Measurements from ENCODE around the gene CTDSPL2. TPM values are rescaled to one million over a fixed set of nuclear protein-coding genes. Genes with fewer than 3 reads are reported as not detected.
"Not testable (repeated sequence)": the region's sequence is repeated elsewhere in the genome, so short reads cannot be mapped to it uniquely, and the experiment has no call there.

CTDSPL2 gene
- total RNA-seq, 1 donor from 2014 or later = 61.7 TPM

DNA sequence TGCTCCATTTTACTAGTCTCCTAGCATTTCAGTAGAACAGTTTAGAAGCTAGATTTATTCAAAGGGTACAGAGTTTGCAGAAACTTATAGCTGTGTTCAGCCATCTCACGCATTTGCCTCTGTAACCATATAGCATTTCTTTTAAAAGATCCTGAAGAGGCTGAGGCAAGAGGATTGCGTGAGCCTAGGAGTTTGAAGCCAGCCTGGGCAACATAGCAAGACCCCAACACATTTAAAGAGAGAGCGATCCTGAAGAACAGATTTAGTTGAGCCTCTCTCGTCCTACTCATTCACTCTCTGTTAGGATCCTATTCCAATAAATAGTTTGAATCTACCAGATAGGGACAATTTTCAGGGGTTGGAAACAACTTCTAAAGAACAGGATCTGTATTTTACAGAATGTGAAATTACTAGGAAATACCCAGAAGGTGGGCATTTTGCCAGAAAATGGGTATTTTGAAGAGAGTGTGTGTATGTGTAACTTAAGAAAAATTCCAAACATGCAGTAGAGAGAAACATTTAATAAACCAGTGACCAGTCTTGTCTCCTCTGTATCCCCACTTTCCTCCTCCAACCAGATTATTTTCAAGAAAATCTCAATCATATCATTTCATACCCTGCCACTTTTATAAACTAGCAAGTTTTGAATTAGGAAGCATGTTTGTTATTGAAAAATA, 114.0 kb downstream of the CTDSPL2 start:
- DNase-seq (ENCODE audit: low spot score, unreplicated experiment) = no peak
- Mint-ChIP-seq H3K4me1 (ENCODE audit: low read depth) (peaks cover 15% of the 10 kb centered on the region), H3K27me3 (no peaks in the 10 kb centered on the region), H3K36me3 (ENCODE audit: insufficient read depth) (peaks cover 16% of the 10 kb centered on the region), H3K9me3 (ENCODE audit: low read depth) (no peaks in the 10 kb centered on the region), H3K4me3 (ENCODE audit: low read depth) (no peak overlapping the region), H3K27ac (peak overlapping the region; percentile 47)
- TF ChIP-seq, protein P1, sequence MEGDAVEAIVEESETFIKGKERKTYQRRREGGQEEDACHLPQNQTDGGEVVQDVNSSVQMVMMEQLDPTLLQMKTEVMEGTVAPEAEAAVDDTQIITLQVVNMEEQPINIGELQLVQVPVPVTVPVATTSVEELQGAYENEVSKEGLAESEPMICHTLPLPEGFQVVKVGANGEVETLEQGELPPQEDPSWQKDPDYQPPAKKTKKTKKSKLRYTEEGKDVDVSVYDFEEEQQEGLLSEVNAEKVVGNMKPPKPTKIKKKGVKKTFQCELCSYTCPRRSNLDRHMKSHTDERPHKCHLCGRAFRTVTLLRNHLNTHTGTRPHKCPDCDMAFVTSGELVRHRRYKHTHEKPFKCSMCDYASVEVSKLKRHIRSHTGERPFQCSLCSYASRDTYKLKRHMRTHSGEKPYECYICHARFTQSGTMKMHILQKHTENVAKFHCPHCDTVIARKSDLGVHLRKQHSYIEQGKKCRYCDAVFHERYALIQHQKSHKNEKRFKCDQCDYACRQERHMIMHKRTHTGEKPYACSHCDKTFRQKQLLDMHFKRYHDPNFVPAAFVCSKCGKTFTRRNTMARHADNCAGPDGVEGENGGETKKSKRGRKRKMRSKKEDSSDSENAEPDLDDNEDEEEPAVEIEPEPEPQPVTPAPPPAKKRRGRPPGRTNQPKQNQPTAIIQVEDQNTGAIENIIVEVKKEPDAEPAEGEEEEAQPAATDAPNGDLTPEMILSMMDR (IDR thresholded peaks at IDR 0.05; ENCODE audit: unreplicated experiment) = no peak

DNA sequence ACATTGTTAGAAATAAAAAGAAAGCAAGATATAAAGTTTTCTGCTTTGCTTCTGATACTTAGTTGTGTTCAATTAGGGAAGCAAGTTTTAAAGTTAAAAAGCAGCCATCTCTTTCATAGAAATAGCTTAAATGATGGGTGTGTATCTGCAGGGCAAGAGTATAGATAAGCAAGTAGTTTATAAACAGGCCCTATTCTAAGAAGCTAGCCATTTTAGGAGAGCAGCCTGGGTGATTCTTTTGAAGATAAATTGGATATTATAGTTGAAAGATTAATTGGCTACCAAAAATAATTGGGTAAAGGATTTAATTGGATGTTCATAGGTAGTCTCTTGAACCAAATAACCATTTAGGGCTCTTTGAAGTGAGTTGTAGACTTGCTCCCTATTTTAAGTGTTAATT, 115.2 kb downstream of the CTDSPL2 start:
- Mint-ChIP-seq H3K4me1 (ENCODE audit: low read depth) (peaks cover 15% of the 10 kb centered on the region), H3K27me3 (no peaks in the 10 kb centered on the region), H3K27ac (no peak overlapping the region), H3K9me3 (ENCODE audit: low read depth) (no peaks in the 10 kb centered on the region), H3K4me3 (ENCODE audit: low read depth) (no peak overlapping the region), H3K36me3 (ENCODE audit: insufficient read depth) (peaks cover 16% of the 10 kb centered on the region)
- TF ChIP-seq, protein P1 (IDR thresholded peaks at IDR 0.05; ENCODE audit: unreplicated experiment) = no peak
- DNase-seq (ENCODE audit: low spot score, unreplicated experiment) = no peak

DNA sequence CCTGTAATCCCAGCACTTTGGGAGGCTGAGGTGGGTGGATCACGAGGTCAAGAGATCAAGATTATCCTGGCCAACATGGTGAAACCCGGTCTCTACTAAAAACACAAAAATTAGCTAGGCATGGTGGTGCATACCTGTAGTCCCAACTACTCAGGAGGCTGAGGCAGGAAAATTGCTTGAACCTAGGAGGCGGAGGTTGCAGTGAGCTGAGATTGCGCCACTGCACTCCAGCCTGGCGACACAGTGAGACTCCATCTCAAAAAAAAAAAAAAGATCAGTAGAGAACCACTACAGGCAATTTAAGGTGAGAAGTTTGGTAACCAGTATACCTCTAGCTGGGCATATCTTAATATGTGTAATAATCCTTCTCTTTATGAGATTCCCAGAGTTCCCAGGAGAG, 117.3 kb downstream of the CTDSPL2 start:
- H3K9me3 Mint-ChIP-seq (ENCODE audit: low read depth); H3K27me3 Mint-ChIP-seq; H3K4me3 Mint-ChIP-seq (ENCODE audit: low read depth); DNase-seq (ENCODE audit: low spot score, unreplicated experiment); H3K4me1 Mint-ChIP-seq (ENCODE audit: low read depth): not testable (repeated sequence)
- Mint-ChIP-seq H3K36me3 (ENCODE audit: insufficient read depth) (peaks cover 14% of the 10 kb centered on the region), H3K27ac (peak overlapping the region; percentile 67)

DNA sequence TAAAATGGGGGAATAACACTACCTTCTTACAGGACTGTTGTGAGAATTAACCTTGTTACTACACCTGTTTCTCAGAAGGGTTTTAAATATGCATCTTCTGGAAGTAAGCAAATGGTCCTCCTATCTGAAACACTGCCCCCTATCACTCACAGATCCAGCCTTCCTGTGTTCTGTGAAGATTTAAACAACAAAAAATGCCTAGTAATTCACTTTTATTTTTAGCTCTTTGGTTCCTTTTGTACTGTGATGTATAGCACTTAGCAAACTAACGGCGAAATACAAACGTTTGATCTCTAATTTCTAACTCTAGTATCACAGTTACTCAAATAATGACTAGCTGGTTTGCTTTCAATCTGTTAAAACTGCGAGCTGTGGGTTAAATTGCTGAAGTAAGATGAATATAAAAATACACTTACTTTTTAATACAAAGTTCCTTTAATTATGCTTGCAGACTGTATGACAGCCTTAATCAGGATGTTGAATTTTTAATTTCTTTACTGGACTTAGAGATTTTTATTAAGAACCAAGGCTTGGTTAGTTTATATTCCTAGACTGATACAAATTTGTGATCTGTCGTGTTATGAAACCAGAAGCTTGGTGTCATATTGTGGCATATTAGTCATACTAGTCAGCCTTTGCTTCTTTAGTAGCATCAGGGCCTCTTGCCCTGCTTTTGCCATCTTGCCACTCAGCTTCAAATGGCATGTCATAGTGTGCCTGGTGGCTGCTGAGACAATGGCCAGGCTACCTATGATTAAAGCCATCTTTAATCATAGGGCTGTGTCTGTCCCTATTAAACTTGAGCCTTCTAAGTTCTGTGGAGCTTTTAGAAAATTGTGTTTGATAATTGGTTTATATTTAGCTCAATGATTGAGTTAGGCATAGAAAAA, 118.7 kb downstream of the CTDSPL2 start:
- Mint-ChIP-seq H3K4me1 (ENCODE audit: low read depth) (peaks cover 3% of the 10 kb centered on the region), H3K9me3 (ENCODE audit: low read depth) (no peaks in the 10 kb centered on the region), H3K27me3 (no peaks in the 10 kb centered on the region), H3K4me3 (ENCODE audit: low read depth) (no peak overlapping the region), H3K36me3 (ENCODE audit: insufficient read depth) (peaks cover 15% of the 10 kb centered on the region), H3K27ac (no peak overlapping the region)
- TF ChIP-seq, protein P1 (IDR thresholded peaks at IDR 0.05; ENCODE audit: unreplicated experiment) = peak; percentile 38
- no peak for DNase-seq (ENCODE audit: low spot score, unreplicated experiment)

DNA sequence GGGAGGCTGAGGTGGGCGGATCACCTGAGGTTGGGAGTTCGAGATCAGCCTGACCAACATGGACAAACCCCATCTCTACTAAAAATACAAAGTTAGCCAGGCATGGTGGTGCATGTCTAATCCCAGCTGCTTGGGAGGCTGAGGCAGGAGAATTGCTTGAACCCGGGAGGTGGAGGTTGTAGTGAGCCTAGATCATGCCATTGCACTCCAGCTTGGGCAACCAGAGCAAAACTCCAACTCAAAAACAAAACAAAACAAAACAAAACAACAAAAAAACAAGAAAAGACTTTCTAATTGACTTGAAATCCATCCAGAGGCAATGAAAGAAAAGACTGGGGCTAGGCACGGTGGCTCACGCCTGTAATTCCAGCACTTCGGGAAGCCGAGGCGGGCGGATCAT, 121.7 kb downstream of the CTDSPL2 start:
- not testable (repeated sequence) for H3K27ac Mint-ChIP-seq; H3K9me3 Mint-ChIP-seq (ENCODE audit: low read depth); DNase-seq (ENCODE audit: low spot score, unreplicated experiment); H3K4me1 Mint-ChIP-seq (ENCODE audit: low read depth); H3K27me3 Mint-ChIP-seq; H3K4me3 Mint-ChIP-seq (ENCODE audit: low read depth)
- H3K36me3 Mint-ChIP-seq (ENCODE audit: insufficient read depth) = peaks cover 11% of the 10 kb centered on the region

DNA sequence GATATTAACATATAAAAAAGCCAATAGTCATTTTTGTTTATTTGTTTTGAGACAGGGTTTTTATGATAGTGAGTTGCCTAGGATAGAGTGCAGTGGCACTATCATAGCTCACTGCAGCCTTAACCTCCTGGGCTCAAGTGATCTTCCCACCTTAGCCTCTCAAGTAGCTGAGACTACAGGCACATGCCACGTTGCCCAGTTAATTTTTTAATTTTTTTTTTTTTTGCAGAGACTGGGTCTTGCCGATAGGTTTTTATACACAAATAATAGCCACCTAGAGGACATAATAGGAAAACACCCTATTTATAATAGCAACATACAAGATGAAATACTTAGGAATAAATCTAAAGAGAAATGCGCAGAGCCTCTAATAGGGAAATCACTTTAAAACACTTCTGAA, 122.8 kb downstream of the CTDSPL2 start:
- Mint-ChIP-seq H3K9me3 (ENCODE audit: low read depth) (no peaks in the 10 kb centered on the region), H3K4me3 (ENCODE audit: low read depth) (no peak overlapping the region), H3K27ac (no peak overlapping the region), H3K36me3 (ENCODE audit: insufficient read depth) (peaks cover 13% of the 10 kb centered on the region), H3K27me3 (no peaks in the 10 kb centered on the region), H3K4me1 (ENCODE audit: low read depth) (peaks cover 2% of the 10 kb centered on the region)
- TF ChIP-seq, protein P1 (IDR thresholded peaks at IDR 0.05; ENCODE audit: unreplicated experiment) = peak; percentile 36
- DNase-seq (ENCODE audit: low spot score, unreplicated experiment) = no peak
